ENCODE results near the gene VPS39.

Gene VPS39

DNA sequence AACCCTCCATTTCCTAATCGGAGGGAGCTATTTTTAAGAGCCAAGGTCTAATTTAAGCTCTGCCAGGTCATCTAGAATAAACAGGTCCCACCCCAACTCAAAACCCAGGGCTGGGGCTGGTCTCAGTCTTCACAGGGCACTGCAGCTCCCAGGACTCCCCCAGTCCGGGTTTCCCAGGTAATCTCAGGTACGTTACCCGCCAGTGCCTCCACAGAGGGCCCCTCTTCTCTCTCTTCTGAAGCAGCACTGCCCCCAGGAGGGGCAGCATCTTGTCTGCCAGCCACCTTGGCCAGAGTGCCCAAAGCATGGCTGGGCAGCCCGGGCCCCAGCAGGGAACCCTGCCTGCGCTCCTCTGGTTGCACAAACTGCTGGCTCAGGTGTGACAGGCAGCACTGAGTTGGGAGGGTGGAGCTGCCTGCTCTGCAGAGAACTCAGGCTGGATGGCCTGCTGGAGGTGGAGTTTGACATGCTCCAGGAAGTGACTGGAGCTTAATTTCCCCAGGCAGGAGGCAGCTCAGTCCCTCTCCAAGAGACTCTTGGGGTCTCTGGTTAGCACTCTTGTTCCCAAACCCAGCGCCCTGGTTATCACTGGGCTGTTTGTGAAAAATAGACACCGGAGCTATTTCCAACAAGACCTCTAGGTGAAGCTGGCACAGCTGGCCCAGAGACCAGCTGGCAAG is 51.7 kb downstream of the VPS39 start, which contains the start of gene PLA2G4F:
PLA2G4F (minus strand) TSS at position 394 of the 680 bp plus-strand sequence; CDS start at position 307, 87 bp downstream.
- no peak within 1 kb of the TSS for H3K4me3 ChIP-seq (ENCODE audit: low read length)
- H3K27me3 ChIP-seq (replicated peaks; ENCODE audit: insufficient read depth, low read length): no peaks in the 10 kb centered on the region
- no peak for TF ChIP-seq CTCF (IDR thresholded peaks at IDR 0.05; ENCODE audit: low read length)
- TF ChIP-seq EZH2 (optimal IDR thresholded peaks at IDR 0.05; ENCODE audit: low read depth, low read length): no peak
- no peaks in the 10 kb centered on the region for H4K20me1 ChIP-seq (ENCODE audit: insufficient read depth, low read length)
- H3K9me2 ChIP-seq (replicated peaks; ENCODE audit: insufficient read depth, low read length): no peaks in the 10 kb centered on the region
- H3K9ac ChIP-seq (ENCODE audit: low read length): no peak within 1 kb of the TSS
- H3K79me2 ChIP-seq (ENCODE audit: low read length): no peaks in the 10 kb centered on the region
- H3K4me2 ChIP-seq (ENCODE audit: low read depth, low read length): no peak within 1 kb of the TSS
- H3F3A ChIP-seq (ENCODE audit: insufficient read depth, low read length): no peaks in the 10 kb centered on the region
- no peak within 1 kb of the TSS for H3K27ac ChIP-seq (ENCODE audit: low read length)
- H2AFZ ChIP-seq (ENCODE audit: low read length): no peak within 1 kb of the TSS
- no peaks in the 10 kb centered on the region for H3K36me3 ChIP-seq (replicated peaks; ENCODE audit: insufficient read depth, low read length)
- peak; percentile 8 for DNase-seq
- H3K4me1 ChIP-seq (ENCODE audit: low read length): no peaks in the 10 kb centered on the region
- no peaks in the 10 kb centered on the region for H3K9me3 ChIP-seq (replicated peaks; ENCODE audit: insufficient read depth, low read length)

DNA sequence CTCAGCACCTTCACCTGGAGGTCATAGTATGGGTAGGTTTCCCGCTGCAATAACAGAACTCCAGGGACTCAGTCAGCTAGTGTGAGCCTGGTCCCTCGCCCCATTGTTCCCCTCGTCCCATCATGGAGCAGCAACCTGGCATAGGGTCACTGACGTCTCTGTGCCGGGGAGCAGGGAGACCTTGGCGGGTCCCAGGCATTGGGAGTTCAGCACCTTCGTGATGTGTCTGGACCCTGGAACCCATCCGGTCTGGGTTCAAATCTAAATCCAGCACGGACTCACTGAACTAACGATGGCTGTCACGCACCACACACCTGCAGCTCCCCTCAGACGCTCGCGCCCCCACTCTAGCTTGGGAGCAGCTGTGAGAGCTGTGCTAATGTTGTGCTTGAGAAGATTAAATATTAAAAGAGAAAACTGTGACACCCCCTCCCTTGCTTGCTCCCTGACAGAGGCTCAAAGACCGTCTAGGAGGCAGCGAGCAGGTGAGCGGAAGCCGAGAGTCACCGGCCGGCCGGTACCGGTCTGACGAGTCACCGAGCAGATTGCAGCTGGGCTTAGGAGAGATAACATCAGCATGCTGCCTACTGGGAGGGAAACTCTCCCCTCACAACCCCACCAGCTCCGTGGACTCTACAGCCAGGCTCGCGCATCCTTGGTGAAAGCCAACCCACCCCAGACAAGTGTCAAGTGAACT is 52.4 kb downstream of the VPS39 start:
- no peak for TF ChIP-seq EZH2 (optimal IDR thresholded peaks at IDR 0.05; ENCODE audit: low read depth, low read length)
- TF ChIP-seq EZH2phosphoT487 (IDR thresholded peaks at IDR 0.05; ENCODE audit: low read length): no peak
- no peak for TF ChIP-seq CTCF (IDR thresholded peaks at IDR 0.05; ENCODE audit: low read length)
- no peaks in the 10 kb centered on the region for H3K27me3 ChIP-seq (replicated peaks; ENCODE audit: insufficient read depth, low read length)
- no peak overlapping the region for H3K9ac ChIP-seq (ENCODE audit: low read length)
- H3F3A ChIP-seq (ENCODE audit: insufficient read depth, low read length): no peaks in the 10 kb centered on the region
- H2AFZ ChIP-seq (ENCODE audit: low read length): no peak overlapping the region
- no peaks in the 10 kb centered on the region for H3K9me2 ChIP-seq (replicated peaks; ENCODE audit: insufficient read depth, low read length)
- H3K4me2 ChIP-seq (ENCODE audit: low read depth, low read length): no peak overlapping the region
- no peaks in the 10 kb centered on the region for H3K9me3 ChIP-seq (replicated peaks; ENCODE audit: insufficient read depth, low read length)
- H4K20me1 ChIP-seq (ENCODE audit: insufficient read depth, low read length): no peaks in the 10 kb centered on the region
- no peaks in the 10 kb centered on the region for H3K36me3 ChIP-seq (replicated peaks; ENCODE audit: insufficient read depth, low read length)
- H3K27ac ChIP-seq (ENCODE audit: low read length): no peak overlapping the region
- no peaks in the 10 kb centered on the region for H3K4me1 ChIP-seq (ENCODE audit: low read length)
- no peak overlapping the region for H3K4me3 ChIP-seq (ENCODE audit: low read length)
- no peaks in the 10 kb centered on the region for H3K79me2 ChIP-seq (ENCODE audit: low read length)
- DNase-seq: no peak

GRCh38 chr15:42154956-42155355 is 53.1 kb downstream of the VPS39 start:
- Histone ChIP-seq H3K9me2 (replicated peaks; ENCODE audit: insufficient read depth, low read length) (no peaks in the 10 kb centered on the region), H3F3A (ENCODE audit: insufficient read depth, low read length) (no peaks in the 10 kb centered on the region), H3K79me2 (ENCODE audit: low read length) (no peaks in the 10 kb centered on the region), H3K4me1 (ENCODE audit: low read length) (no peaks in the 10 kb centered on the region), H3K9ac (ENCODE audit: low read length) (no peak overlapping the region), H3K27ac (ENCODE audit: low read length) (no peak overlapping the region), H3K4me3 (ENCODE audit: low read length) (no peak overlapping the region), H3K4me2 (ENCODE audit: low read depth, low read length) (no peak overlapping the region), H3K36me3 (replicated peaks; ENCODE audit: insufficient read depth, low read length) (no peaks in the 10 kb centered on the region), H4K20me1 (ENCODE audit: insufficient read depth, low read length) (no peaks in the 10 kb centered on the region), H2AFZ (ENCODE audit: low read length) (no peak overlapping the region), H3K9me3 (replicated peaks; ENCODE audit: insufficient read depth, low read length) (no peaks in the 10 kb centered on the region), H3K27me3 (replicated peaks; ENCODE audit: insufficient read depth, low read length) (no peaks in the 10 kb centered on the region)
- DNase-seq: no peak
- no peak for TF ChIP-seq EZH2 (optimal IDR thresholded peaks at IDR 0.05; ENCODE audit: low read depth, low read length)
- no peak for TF ChIP-seq CTCF (IDR thresholded peaks at IDR 0.05; ENCODE audit: low read length)
- TF ChIP-seq EZH2phosphoT487 (IDR thresholded peaks at IDR 0.05; ENCODE audit: low read length): no peak

Data from MM.1S (cell line).